Nucleus accumbens (tissue), 56 donors: Measurements from ENCODE around the gene PPP1R16B.
"Not testable (repeated sequence)": the region's sequence is repeated elsewhere in the genome, so short reads cannot be mapped to it uniquely, and the experiment has no call there.

Experiments
- DNase-seq, 56 donors: peaks; one replicate each; lab custom pipeline; 2025; lab: John Stamatoyannopoulos, UW

The PPP1R16B gene

GRCh38 chr20:38947931-38948362 is 142.4 kb downstream of the PPP1R16B start:
- no peak for DNase-seq

GRCh38 chr20:38950254-38950653 is 144.8 kb downstream of the PPP1R16B start:
- no peak for DNase-seq

GRCh38 chr20:38951611-38952010 is 146.1 kb downstream of the PPP1R16B start:
- no peak for DNase-seq

GRCh38 chr20:38952153-38952552 is 146.7 kb downstream of the PPP1R16B start:
- no peak for DNase-seq

- DNase-seq: no peak
Observed at GRCh38 chr20:38953630-38954340, 148.3 kb downstream of the PPP1R16B start.

- DNase-seq: no peak
Observed at GRCh38 chr20:38957235-38957876, 151.9 kb downstream of the PPP1R16B start.

- no peak for DNase-seq
Observed at GRCh38 chr20:38957915-38958485, 152.5 kb downstream of the PPP1R16B start.

GRCh38 chr20:38960187-38960687 is 154.7 kb downstream of the PPP1R16B start:
- not testable (repeated sequence) for DNase-seq

GRCh38 chr20:38961530-38962043 is 156.1 kb downstream of the PPP1R16B start:
- peak in 2 of 56 donors; percentile 49 to 57 for DNase-seq

GRCh38 chr20:38962044-38962927 is 156.8 kb downstream of the PPP1R16B start, which contains the start of gene DHX35:
Gene DHX35, plus strand, starts transcription at chr20:38962344. Its CDS starts 24 bp downstream, at chr20:38962368.
- DNase-seq: peak; percentile 23 to 99 (median 96)

GRCh38 chr20:38962928-38963401 is 157.5 kb downstream of the PPP1R16B start:
- no peak for DNase-seq

- DNase-seq: no peak
Observed at GRCh38 chr20:38963745-38964144, 158.2 kb downstream of the PPP1R16B start.

GRCh38 chr20:38965264-38965663 is 159.8 kb downstream of the PPP1R16B start:
- no peak for DNase-seq

- DNase-seq: peak in 1 of 56 donors; percentile 3
Observed at GRCh38 chr20:38968090-38968489, 162.6 kb downstream of the PPP1R16B start.

- no peak for DNase-seq
Observed at GRCh38 chr20:38969708-38970107, 164.2 kb downstream of the PPP1R16B start.

- no peak for DNase-seq
Observed at GRCh38 chr20:38970302-38970701, 164.8 kb downstream of the PPP1R16B start.
